K562 (cell line): Measurements from ENCODE around the gene TMEM187. TPM values are rescaled to one million over a fixed set of nuclear protein-coding genes. Genes with fewer than 3 reads are reported as not detected.
A peak's percentile ranks its signal among the peaks of the same experiment; 100 is the strongest.

Experiments
- BHLHE40 ChIP-seq: IDR thresholded peaks from 2 replicates; pipeline ENCODE4 v1.6.1; 2011; ENCODE audit warnings: low read length, improper control_type of control experiment
- CCNT2 ChIP-seq: IDR thresholded peaks from 2 replicates; pipeline ENCODE4 v1.6.1; 2011; ENCODE audit warnings: borderline replicate concordance, low read depth, mild to moderate bottlenecking, moderate library complexity, mixed read lengths, low read length; ENCODE audit not compliant: insufficient read length; ENCODE audit errors: extremely low read depth
- ELF1 ChIP-seq: fragments of 200-800 bp; sonication (Bioruptor generic); IDR thresholded peaks from 2 replicates; pipeline ENCODE4 v1.6.1; 2016; ENCODE audit warnings: missing genetic modification characterization, missing compliant biosample characterization
- FOXK1 ChIP-seq: sonication (generic); formaldehyde crosslinking; IDR thresholded peaks from 2 replicates; pipeline ENCODE4 v1.8.0; 2022; ENCODE audit warnings: missing genetic modification reagents, mild to moderate bottlenecking, borderline replicate concordance
- RAD51 ChIP-seq: fragments of 450-650 bp; IDR thresholded peaks from 2 replicates; pipeline ENCODE4 v1.7.1; 2016; ENCODE audit warnings: low read depth, mild to moderate bottlenecking, borderline replicate concordance
- SIN3B ChIP-seq: fragments of 450-650 bp; IDR thresholded peaks from 2 replicates; pipeline ENCODE4 v1.6.1; 2017; ENCODE audit warnings: low read depth, mild to moderate bottlenecking, moderate library complexity
- SMC3 ChIP-seq: conservative IDR thresholded peaks from 2 replicates; pipeline ENCODE4 v1.6.1; 2011; ENCODE audit warnings: low read depth, low read length, improper control_type of control experiment; ENCODE audit not compliant: insufficient read depth
- STAT6 ChIP-seq: sonication (generic); formaldehyde crosslinking; IDR thresholded peaks from 2 replicates; pipeline ENCODE4 v1.8.1; 2023; ENCODE audit warnings: mild to moderate bottlenecking, missing genetic modification reagents
- ZEB2 ChIP-seq: fragments of 450-650 bp; IDR thresholded peaks from 2 replicates; pipeline ENCODE4 v1.6.1; 2016
- ZNF239 ChIP-seq: fragments of 250-450 bp; sonication (Bioruptor Pico); IDR thresholded peaks from 2 replicates; pipeline ENCODE4 v1.4.0; 2020; ENCODE audit warnings: mild to moderate bottlenecking
- polyA plus RNA-seq, 8 experiments: library from polyadenylated mRNA; depleted of rRNA in 4 of 8; stranded (reverse) in 5 of 8; unstranded in 3 of 8; fragments of >200 nt; fragmentation: Nextera tagmentation in 2 of 8; fragmentation: Illumina TruSeq in 1 of 8; extraction: Ambion mirVana in 2 of 8; extraction: Trizol in 1 of 8; gene quantifications; 2 replicates each; pipeline versions ENCODE4 v1.2.1 to v1.2.3, GENCODE V29; 2011 to 2014; ENCODE audit warnings: inconsistent platforms in 1 of 8, missing spikeins in 1 of 8
- total RNA-seq, 7 experiments: library from RNA; depleted of rRNA in 6 of 7; stranded (reverse); fragments of >200 nt in 6 of 7; fragmentation: Illumina TruSeq in 2 of 7; extraction: Trizol in 2 of 7; gene quantifications; 2 replicates each; pipeline versions ENCODE4 v1.2.1 to v1.2.3, GENCODE V29; 2011 to 2021; ENCODE audit warnings: low replicate concordance in 1 of 7
- TF ChIP-seq, protein P1 (sequence below), 2 experiments: fragments of 450-650 bp; formaldehyde crosslinking in 1 of 2; IDR thresholded peaks; 2 replicates each; pipeline versions ENCODE4 v1.4.0 to v1.6.1; 2014 to 2020; ENCODE audit warnings: mild to moderate bottlenecking in 2 of 2, borderline replicate concordance in 1 of 2, low read depth in 1 of 2
- TF ChIP-seq, protein P2 (sequence below): conservative IDR thresholded peaks from 2 replicates; pipeline ENCODE4 v1.6.1; 2011; ENCODE audit warnings: low read depth, mild to moderate bottlenecking, low read length; ENCODE audit not compliant: control insufficient read depth

Gene TMEM187
- total and polyA plus RNA-seq, 9 of the 15 experiments (the other 6 are each of a cell fraction or from before 2014, with no cell fraction given) = 0.13 to 6.4 (median 1.6) TPM

- TF ChIP-seq, protein P1, sequence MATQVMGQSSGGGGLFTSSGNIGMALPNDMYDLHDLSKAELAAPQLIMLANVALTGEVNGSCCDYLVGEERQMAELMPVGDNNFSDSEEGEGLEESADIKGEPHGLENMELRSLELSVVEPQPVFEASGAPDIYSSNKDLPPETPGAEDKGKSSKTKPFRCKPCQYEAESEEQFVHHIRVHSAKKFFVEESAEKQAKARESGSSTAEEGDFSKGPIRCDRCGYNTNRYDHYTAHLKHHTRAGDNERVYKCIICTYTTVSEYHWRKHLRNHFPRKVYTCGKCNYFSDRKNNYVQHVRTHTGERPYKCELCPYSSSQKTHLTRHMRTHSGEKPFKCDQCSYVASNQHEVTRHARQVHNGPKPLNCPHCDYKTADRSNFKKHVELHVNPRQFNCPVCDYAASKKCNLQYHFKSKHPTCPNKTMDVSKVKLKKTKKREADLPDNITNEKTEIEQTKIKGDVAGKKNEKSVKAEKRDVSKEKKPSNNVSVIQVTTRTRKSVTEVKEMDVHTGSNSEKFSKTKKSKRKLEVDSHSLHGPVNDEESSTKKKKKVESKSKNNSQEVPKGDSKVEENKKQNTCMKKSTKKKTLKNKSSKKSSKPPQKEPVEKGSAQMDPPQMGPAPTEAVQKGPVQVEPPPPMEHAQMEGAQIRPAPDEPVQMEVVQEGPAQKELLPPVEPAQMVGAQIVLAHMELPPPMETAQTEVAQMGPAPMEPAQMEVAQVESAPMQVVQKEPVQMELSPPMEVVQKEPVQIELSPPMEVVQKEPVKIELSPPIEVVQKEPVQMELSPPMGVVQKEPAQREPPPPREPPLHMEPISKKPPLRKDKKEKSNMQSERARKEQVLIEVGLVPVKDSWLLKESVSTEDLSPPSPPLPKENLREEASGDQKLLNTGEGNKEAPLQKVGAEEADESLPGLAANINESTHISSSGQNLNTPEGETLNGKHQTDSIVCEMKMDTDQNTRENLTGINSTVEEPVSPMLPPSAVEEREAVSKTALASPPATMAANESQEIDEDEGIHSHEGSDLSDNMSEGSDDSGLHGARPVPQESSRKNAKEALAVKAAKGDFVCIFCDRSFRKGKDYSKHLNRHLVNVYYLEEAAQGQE (IDR thresholded peaks at IDR 0.05; ENCODE audit: borderline replicate concordance) = no peak
- TF ChIP-seq, protein P1 (CRISPR knock-in tag; IDR thresholded peaks at IDR 0.05; ENCODE audit: low read depth) = no peak
- TF ChIP-seq RAD51 = no peak
- no peak for TF ChIP-seq ZEB2
- TF ChIP-seq, protein P2, sequence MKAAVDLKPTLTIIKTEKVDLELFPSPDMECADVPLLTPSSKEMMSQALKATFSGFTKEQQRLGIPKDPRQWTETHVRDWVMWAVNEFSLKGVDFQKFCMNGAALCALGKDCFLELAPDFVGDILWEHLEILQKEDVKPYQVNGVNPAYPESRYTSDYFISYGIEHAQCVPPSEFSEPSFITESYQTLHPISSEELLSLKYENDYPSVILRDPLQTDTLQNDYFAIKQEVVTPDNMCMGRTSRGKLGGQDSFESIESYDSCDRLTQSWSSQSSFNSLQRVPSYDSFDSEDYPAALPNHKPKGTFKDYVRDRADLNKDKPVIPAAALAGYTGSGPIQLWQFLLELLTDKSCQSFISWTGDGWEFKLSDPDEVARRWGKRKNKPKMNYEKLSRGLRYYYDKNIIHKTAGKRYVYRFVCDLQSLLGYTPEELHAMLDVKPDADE = 0 out of 2 replicates have a peak, but pooled peaks have one; percentile 23
- 0 out of 2 replicates have a peak, but pooled peaks have one; percentile 2 for TF ChIP-seq SMC3
- no peak for TF ChIP-seq ZNF239 (CRISPR knock-in tag)
- TF ChIP-seq SIN3B = 0 out of 2 replicates have a peak, but pooled peaks have one; percentile 13
- TF ChIP-seq BHLHE40 = peak; percentile 77
- peak; percentile 82 for TF ChIP-seq CCNT2
- TF ChIP-seq STAT6 (CRISPR knock-in tag) = no peak
- no peak; the same call in 1 of the 2 replicates for TF ChIP-seq ELF1 (tag)
- TF ChIP-seq FOXK1 (CRISPR knock-in tag) = no peak
Observed at GRCh38 chrX:153972368-153973126, at the start of gene TMEM187 (continued).
